Liver (tissue), 9 donors: ENCODE data around the gene HOXB9. TPM values are rescaled to one million over a fixed set of nuclear protein-coding genes. Genes with fewer than 3 reads are reported as not detected.

Experiments
- DNase-seq: peaks from one replicate; pipeline ENCODE4 v3.0.0-alpha.2; 2017; ENCODE audit warnings: low spot score
- H3K27ac ChIP-seq, 2 donors: one replicate each; pipeline ENCODE4 v1.7.0; 2013; ENCODE audit warnings: inconsistent platforms in 2 of 2, low read length in 2 of 2, control low read depth in 1 of 2, low read depth in 1 of 2, mild to moderate bottlenecking in 1 of 2
- H3K27me3 ChIP-seq, 4 donors: one replicate each; pipeline versions ENCODE4 v1.6.1 to v1.7.0; 2013; ENCODE audit warnings: low read length in 3 of 4, inconsistent platforms in 1 of 4, mild to moderate bottlenecking in 1 of 4, moderate library complexity in 1 of 4; ENCODE audit not compliant: control insufficient read depth in 4 of 4, insufficient read depth in 4 of 4
- H3K36me3 ChIP-seq, 4 donors: one replicate each; pipeline versions ENCODE4 v1.6.1 to v1.7.0; 2013; ENCODE audit warnings: low read length in 3 of 4, mild to moderate bottlenecking in 3 of 4, low read depth in 1 of 4, moderate library complexity in 1 of 4; ENCODE audit not compliant: control insufficient read depth in 4 of 4, insufficient read depth in 3 of 4
- H3K4me1 ChIP-seq, 4 donors: one replicate each; pipeline versions ENCODE4 v1.6.1 to v1.7.0; 2013; ENCODE audit warnings: low read length in 3 of 4, mild to moderate bottlenecking in 3 of 4, moderate library complexity in 1 of 4; ENCODE audit not compliant: control insufficient read depth in 4 of 4, insufficient read depth in 4 of 4
- H3K4me3 ChIP-seq, 3 donors: one replicate each; pipeline versions ENCODE4 v1.6.1 to v1.7.0; 2013; ENCODE audit warnings: low read length in 3 of 3, control low read depth in 1 of 3, low read depth in 1 of 3, mild to moderate bottlenecking in 1 of 3
- H3K9ac ChIP-seq, 2 donors: one replicate each; pipeline ENCODE4 v1.7.0; 2013; ENCODE audit warnings: low read length in 2 of 2, mild to moderate bottlenecking in 2 of 2, moderate library complexity in 2 of 2, control low read depth in 1 of 2, low read depth in 1 of 2
- H3K9me3 ChIP-seq, 4 donors: one replicate each; pipeline versions ENCODE4 v1.6.1 to v1.7.0; 2013; ENCODE audit warnings: low read length in 3 of 4; ENCODE audit not compliant: control insufficient read depth in 4 of 4
- EGR1 ChIP-seq, 2 donors: IDR thresholded peaks; 2 replicates each; pipeline ENCODE4 v1.6.1; 2016 to 2018; ENCODE audit warnings: antibody characterized with exemption in 2 of 2, low read depth in 2 of 2
- FOXA1 ChIP-seq: IDR thresholded peaks from 2 replicates; pipeline ENCODE4 v1.6.1; 2016; ENCODE audit warnings: antibody characterized with exemption
- FOXA2 ChIP-seq: IDR thresholded peaks from 2 replicates; pipeline ENCODE4 v1.6.1; 2016; ENCODE audit warnings: antibody characterized with exemption
- GABPA ChIP-seq, 2 donors: IDR thresholded peaks in 1 of 2; conservative IDR thresholded peaks in 1 of 2; 2 replicates each; pipeline ENCODE4 v1.6.1; 2016; ENCODE audit warnings: antibody characterized with exemption in 2 of 2, mild to moderate bottlenecking in 1 of 2, moderate library complexity in 1 of 2
- HNF4A ChIP-seq, 2 donors: conservative IDR thresholded peaks; 2 replicates each; pipeline ENCODE4 v1.6.1; 2016; ENCODE audit warnings: antibody characterized with exemption in 2 of 2, mild to moderate bottlenecking in 2 of 2
- HNF4G ChIP-seq: IDR thresholded peaks from 2 replicates; pipeline ENCODE4 v1.6.1; 2016; ENCODE audit warnings: antibody characterized with exemption
- JUND ChIP-seq, 2 donors: IDR thresholded peaks; 2 replicates each; pipeline ENCODE4 v1.6.1; 2016; ENCODE audit warnings: antibody characterized with exemption in 2 of 2
- NR2F2 ChIP-seq: IDR thresholded peaks from 2 replicates; pipeline ENCODE4 v1.6.1; 2016; ENCODE audit warnings: antibody characterized with exemption
- RAD21 ChIP-seq, 2 donors: IDR thresholded peaks; 2 replicates each; pipeline ENCODE4 v1.6.1; 2016; ENCODE audit warnings: antibody characterized with exemption in 2 of 2, mild to moderate bottlenecking in 2 of 2
- RXRA ChIP-seq, 2 donors: IDR thresholded peaks; 2 replicates each; pipeline ENCODE4 v1.6.1; 2017 to 2018; ENCODE audit warnings: antibody characterized with exemption in 2 of 2, mild to moderate bottlenecking in 1 of 2
- SP1 ChIP-seq: IDR thresholded peaks from 2 replicates; pipeline ENCODE4 v1.6.1; 2018; ENCODE audit warnings: antibody characterized with exemption, mild to moderate bottlenecking
- TAF1 ChIP-seq: conservative IDR thresholded peaks from 2 replicates; pipeline ENCODE4 v1.6.1; 2016; ENCODE audit warnings: antibody characterized with exemption, mild to moderate bottlenecking
- YY1 ChIP-seq: IDR thresholded peaks from 2 replicates; pipeline ENCODE4 v1.6.1; 2016; ENCODE audit warnings: antibody characterized with exemption, mild to moderate bottlenecking
- WGBS: extraction: QIAGEN DNeasy Blood & Tissue Kit; methylation state at CpG from one replicate; pipeline ENCODE4 v1.1.7; 2013; 5-methylcytosine and 5-hydroxymethylcytosine counted together
- polyA plus RNA-seq, 2 donors: library from polyadenylated mRNA; stranded (reverse) in 1 of 2; unstranded in 1 of 2; fragments of 200-250 nt in 1 of 2; fragments of >200 nt in 1 of 2; fragmentation: Nextera tagmentation in 1 of 2; extraction: Ambion mirVana in 1 of 2; gene quantifications; one replicate each; pipeline versions ENCODE4 v1.2.1 to v1.2.3, GENCODE V29; 2013 to 2015
- total RNA-seq, 2 donors: library from RNA; depleted of rRNA; stranded (reverse); fragments of >200 nt; gene quantifications; one replicate each; pipeline ENCODE4 v1.2.3, GENCODE V29; 2014
- TF ChIP-seq, protein P1 (sequence below): IDR thresholded peaks from 2 replicates; pipeline ENCODE4 v1.6.1; 2016; ENCODE audit warnings: antibody characterized with exemption
- TF ChIP-seq, protein P2 (sequence below): IDR thresholded peaks from 2 replicates; pipeline ENCODE4 v1.6.1; 2016; ENCODE audit warnings: antibody characterized with exemption
- TF ChIP-seq, protein P3 (sequence below): fragments of 150-350 bp; IDR thresholded peaks from 2 replicates; pipeline ENCODE4 v1.5.1; 2017; ENCODE audit warnings: improper control_type of control experiment, low read depth, low read length; ENCODE audit not compliant: missing input control
- TF ChIP-seq, protein P4 (sequence below): IDR thresholded peaks from 2 replicates; pipeline ENCODE4 v1.6.1; 2016; ENCODE audit warnings: antibody characterized with exemption, mild to moderate bottlenecking
- TF ChIP-seq, protein P5 (sequence below): IDR thresholded peaks from 2 replicates; pipeline ENCODE4 v1.6.1; 2016; ENCODE audit warnings: antibody characterized with exemption
- donor health status: healthy.
- donor health status: healthy.
- donor health status: healthy.
- donor health status: healthy.
- donor health status: healthy.

HOXB9 gene
- total and polyA plus RNA-seq, 4 donors, result not detected

DNA sequence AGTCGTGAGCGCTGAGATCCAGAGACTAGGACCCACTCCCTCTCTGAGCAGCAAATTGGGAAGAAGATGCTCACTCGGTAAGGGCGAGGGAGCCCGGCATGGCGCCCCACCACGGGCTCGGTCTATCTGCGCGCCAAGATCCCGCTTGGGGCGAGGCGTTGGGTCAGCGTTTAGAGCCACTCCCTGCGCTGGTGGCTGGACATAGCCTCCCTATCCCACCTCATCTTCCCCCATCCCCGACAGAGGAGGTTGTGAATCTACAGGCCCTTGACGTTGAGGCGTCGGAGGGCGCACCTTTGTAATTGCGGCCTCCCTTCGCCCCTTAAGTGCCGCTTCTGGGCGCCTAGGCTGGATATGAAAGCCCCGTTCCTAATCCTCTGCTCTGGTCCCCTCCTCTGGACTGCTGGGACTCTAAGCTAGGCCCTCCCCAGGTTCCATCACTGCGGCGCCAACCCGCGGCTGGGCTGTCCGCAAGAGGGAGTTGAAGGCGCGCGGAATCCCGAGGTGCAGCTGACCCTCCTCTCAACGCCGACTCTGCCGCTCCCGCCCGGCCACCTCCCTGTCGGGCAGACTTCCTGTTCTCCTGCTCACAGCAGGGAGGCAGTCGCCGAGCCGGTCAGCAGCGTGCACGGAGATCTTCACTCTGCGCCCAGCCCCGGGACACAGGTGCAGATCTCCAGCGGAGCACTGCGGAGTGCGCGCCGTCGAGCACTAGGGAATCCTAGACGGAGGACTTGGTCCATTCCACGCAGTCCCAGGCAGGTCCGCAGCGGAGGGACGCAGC, 16.1 kb upstream of the HOXB9 start:
- H3K27ac ChIP-seq, result no peak overlapping the region
- H3K27me3 ChIP-seq, result peaks cover 17 to 34% (median 26%) of the 10 kb centered on the region in 4 donors
- H3K36me3 ChIP-seq, result no peaks in the 10 kb centered on the region
- TF ChIP-seq, protein P1, sequence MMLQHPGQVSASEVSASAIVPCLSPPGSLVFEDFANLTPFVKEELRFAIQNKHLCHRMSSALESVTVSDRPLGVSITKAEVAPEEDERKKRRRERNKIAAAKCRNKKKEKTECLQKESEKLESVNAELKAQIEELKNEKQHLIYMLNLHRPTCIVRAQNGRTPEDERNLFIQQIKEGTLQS, result no peak
- no peak for TF ChIP-seq NR2F2
- TF ChIP-seq RAD21 (IDR thresholded peaks at IDR 0.05), result no peak
- no peak for TF ChIP-seq FOXA2
- TF ChIP-seq, protein P2, sequence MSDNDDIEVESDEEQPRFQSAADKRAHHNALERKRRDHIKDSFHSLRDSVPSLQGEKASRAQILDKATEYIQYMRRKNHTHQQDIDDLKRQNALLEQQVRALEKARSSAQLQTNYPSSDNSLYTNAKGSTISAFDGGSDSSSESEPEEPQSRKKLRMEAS, result no peak
- TF ChIP-seq HNF4G, result no peak
- TF ChIP-seq EGR1 (IDR thresholded peaks at IDR 0.05; ENCODE audit: low read depth in 2 of 2), result no peak
- TF ChIP-seq GABPA (IDR thresholded peaks at IDR 0.05 in 1 of 2, conservative IDR thresholded peaks at IDR 0.05 in 1 of 2), result no peak
- TF ChIP-seq TAF1, result no peak
- TF ChIP-seq, protein P3, sequence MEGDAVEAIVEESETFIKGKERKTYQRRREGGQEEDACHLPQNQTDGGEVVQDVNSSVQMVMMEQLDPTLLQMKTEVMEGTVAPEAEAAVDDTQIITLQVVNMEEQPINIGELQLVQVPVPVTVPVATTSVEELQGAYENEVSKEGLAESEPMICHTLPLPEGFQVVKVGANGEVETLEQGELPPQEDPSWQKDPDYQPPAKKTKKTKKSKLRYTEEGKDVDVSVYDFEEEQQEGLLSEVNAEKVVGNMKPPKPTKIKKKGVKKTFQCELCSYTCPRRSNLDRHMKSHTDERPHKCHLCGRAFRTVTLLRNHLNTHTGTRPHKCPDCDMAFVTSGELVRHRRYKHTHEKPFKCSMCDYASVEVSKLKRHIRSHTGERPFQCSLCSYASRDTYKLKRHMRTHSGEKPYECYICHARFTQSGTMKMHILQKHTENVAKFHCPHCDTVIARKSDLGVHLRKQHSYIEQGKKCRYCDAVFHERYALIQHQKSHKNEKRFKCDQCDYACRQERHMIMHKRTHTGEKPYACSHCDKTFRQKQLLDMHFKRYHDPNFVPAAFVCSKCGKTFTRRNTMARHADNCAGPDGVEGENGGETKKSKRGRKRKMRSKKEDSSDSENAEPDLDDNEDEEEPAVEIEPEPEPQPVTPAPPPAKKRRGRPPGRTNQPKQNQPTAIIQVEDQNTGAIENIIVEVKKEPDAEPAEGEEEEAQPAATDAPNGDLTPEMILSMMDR, result no peak
- TF ChIP-seq, protein P4, sequence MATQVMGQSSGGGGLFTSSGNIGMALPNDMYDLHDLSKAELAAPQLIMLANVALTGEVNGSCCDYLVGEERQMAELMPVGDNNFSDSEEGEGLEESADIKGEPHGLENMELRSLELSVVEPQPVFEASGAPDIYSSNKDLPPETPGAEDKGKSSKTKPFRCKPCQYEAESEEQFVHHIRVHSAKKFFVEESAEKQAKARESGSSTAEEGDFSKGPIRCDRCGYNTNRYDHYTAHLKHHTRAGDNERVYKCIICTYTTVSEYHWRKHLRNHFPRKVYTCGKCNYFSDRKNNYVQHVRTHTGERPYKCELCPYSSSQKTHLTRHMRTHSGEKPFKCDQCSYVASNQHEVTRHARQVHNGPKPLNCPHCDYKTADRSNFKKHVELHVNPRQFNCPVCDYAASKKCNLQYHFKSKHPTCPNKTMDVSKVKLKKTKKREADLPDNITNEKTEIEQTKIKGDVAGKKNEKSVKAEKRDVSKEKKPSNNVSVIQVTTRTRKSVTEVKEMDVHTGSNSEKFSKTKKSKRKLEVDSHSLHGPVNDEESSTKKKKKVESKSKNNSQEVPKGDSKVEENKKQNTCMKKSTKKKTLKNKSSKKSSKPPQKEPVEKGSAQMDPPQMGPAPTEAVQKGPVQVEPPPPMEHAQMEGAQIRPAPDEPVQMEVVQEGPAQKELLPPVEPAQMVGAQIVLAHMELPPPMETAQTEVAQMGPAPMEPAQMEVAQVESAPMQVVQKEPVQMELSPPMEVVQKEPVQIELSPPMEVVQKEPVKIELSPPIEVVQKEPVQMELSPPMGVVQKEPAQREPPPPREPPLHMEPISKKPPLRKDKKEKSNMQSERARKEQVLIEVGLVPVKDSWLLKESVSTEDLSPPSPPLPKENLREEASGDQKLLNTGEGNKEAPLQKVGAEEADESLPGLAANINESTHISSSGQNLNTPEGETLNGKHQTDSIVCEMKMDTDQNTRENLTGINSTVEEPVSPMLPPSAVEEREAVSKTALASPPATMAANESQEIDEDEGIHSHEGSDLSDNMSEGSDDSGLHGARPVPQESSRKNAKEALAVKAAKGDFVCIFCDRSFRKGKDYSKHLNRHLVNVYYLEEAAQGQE, result no peak
- TF ChIP-seq HNF4A (conservative IDR thresholded peaks at IDR 0.05), result no peak
- TF ChIP-seq RXRA (IDR thresholded peaks at IDR 0.05), result no peak
- TF ChIP-seq FOXA1, result no peak
- no peak for TF ChIP-seq JUND (IDR thresholded peaks at IDR 0.05)
- TF ChIP-seq SP1, result no peak
- TF ChIP-seq, protein P5, sequence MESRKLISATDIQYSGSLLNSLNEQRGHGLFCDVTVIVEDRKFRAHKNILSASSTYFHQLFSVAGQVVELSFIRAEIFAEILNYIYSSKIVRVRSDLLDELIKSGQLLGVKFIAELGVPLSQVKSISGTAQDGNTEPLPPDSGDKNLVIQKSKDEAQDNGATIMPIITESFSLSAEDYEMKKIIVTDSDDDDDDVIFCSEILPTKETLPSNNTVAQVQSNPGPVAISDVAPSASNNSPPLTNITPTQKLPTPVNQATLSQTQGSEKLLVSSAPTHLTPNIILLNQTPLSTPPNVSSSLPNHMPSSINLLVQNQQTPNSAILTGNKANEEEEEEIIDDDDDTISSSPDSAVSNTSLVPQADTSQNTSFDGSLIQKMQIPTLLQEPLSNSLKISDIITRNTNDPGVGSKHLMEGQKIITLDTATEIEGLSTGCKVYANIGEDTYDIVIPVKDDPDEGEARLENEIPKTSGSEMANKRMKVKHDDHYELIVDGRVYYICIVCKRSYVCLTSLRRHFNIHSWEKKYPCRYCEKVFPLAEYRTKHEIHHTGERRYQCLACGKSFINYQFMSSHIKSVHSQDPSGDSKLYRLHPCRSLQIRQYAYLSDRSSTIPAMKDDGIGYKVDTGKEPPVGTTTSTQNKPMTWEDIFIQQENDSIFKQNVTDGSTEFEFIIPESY, result no peak
- no peak for TF ChIP-seq YY1
- H3K4me1 ChIP-seq, result peaks cover 0 to 1% (median under 1%) of the 10 kb centered on the region in 4 donors
- H3K9ac ChIP-seq, result no peak overlapping the region
- no peak overlapping the region for H3K4me3 ChIP-seq
- no peaks in the 10 kb centered on the region for H3K9me3 ChIP-seq
- DNase-seq, result no peak
- 8% methylated on average over 58 of the region's 58 CpGs for WGBS
